Memory B cell (primary cell): ENCODE results near the gene RGS13.
A peak's percentile ranks its signal among the peaks of the same experiment; 100 is the strongest.

Source experiments
- ATAC-seq: fragments of 150-1000 bp; cut with Tn5 transposase; 2 replicates; pipeline ENCODE4 v1.10.0; 2021; ENCODE audit warnings: low read depth, mild to moderate bottlenecking, moderate library complexity
- DNase-seq, 2 donors: peaks; one replicate each; pipeline ENCODE4 v3.0.0; 2022; ENCODE audit warnings: low spot score in 2 of 2
- H3K27ac Mint-ChIP-seq: one replicate; pipeline ENCODE4 v1.8.0; 2022; ENCODE audit warnings: mild to moderate bottlenecking, moderate library complexity, mixed read lengths
- H3K27me3 Mint-ChIP-seq: one replicate; pipeline ENCODE4 v1.8.0; 2022; ENCODE audit warnings: mixed read lengths
- H3K36me3 Mint-ChIP-seq: one replicate; pipeline ENCODE4 v1.8.0; 2022; ENCODE audit warnings: mild to moderate bottlenecking, mixed read lengths
- H3K4me1 Mint-ChIP-seq: one replicate; pipeline ENCODE4 v1.8.0; 2022; ENCODE audit warnings: mixed read lengths
- H3K4me3 Mint-ChIP-seq: one replicate; pipeline ENCODE4 v1.8.0; 2022; ENCODE audit warnings: mild to moderate bottlenecking, moderate library complexity, mixed read lengths
- H3K9me3 Mint-ChIP-seq: one replicate; pipeline ENCODE4 v1.8.0; 2022; ENCODE audit warnings: mixed read lengths

RGS13 gene

GRCh38 chr1:192635939-192636338, at the start of gene RGS13:
Gene RGS13, plus strand, starts transcription at chr1:192636147. Its CDS starts 8,188 bp downstream, at chr1:192644335.
- ATAC-seq (no peak), DNase-seq (no peak)
- Mint-ChIP-seq H3K4me1 (peaks cover 6% of the 10 kb centered on the region), H3K27me3 (peaks cover 12% of the 10 kb centered on the region), H3K27ac (no peak within 1 kb of the TSS), H3K36me3 (no peaks in the 10 kb centered on the region), H3K9me3 (no peaks in the 10 kb centered on the region), H3K4me3 (no peak within 1 kb of the TSS)

- ATAC-seq (no peak), DNase-seq (no peak)
- no peaks in the 10 kb centered on the region for H3K36me3 Mint-ChIP-seq
Measured at GRCh38 chr1:192587386-192588266, 48.3 kb upstream of the RGS13 start.

GRCh38 chr1:192588546-192588945, 47.4 kb upstream of the RGS13 start:
- H3K27me3 Mint-ChIP-seq: peaks cover 3% of the 10 kb centered on the region
- H3K27ac Mint-ChIP-seq: no peak overlapping the region
- no peak for ATAC-seq
- no peak overlapping the region for H3K4me3 Mint-ChIP-seq
- no peaks in the 10 kb centered on the region for H3K9me3 Mint-ChIP-seq
- no peaks in the 10 kb centered on the region for H3K36me3 Mint-ChIP-seq
- no peak for DNase-seq
- H3K4me1 Mint-ChIP-seq: no peaks in the 10 kb centered on the region

More at GRCh38 chr1:192587386-192588266, 48.3 kb upstream of the RGS13 start:
- Mint-ChIP-seq H3K4me3 (no peak overlapping the region), H3K4me1 (no peaks in the 10 kb centered on the region), H3K9me3 (no peaks in the 10 kb centered on the region), H3K27ac (no peak overlapping the region), H3K27me3 (peaks cover 3% of the 10 kb centered on the region)

- ATAC-seq (no peak), DNase-seq (no peak)
- no peak overlapping the region for H3K27ac Mint-ChIP-seq
- H3K36me3 Mint-ChIP-seq: no peaks in the 10 kb centered on the region
- H3K4me3 Mint-ChIP-seq: no peak overlapping the region
- H3K27me3 Mint-ChIP-seq: peaks cover 5% of the 10 kb centered on the region
- no peaks in the 10 kb centered on the region for H3K9me3 Mint-ChIP-seq
- H3K4me1 Mint-ChIP-seq: no peaks in the 10 kb centered on the region
Measured at GRCh38 chr1:192589813-192590212, 46.1 kb upstream of the RGS13 start.

GRCh38 chr1:192592517-192592916, 43.4 kb upstream of the RGS13 start:
- H3K36me3 Mint-ChIP-seq: no peaks in the 10 kb centered on the region
- no peak for ATAC-seq

GRCh38 chr1:192592981-192593708, 42.8 kb upstream of the RGS13 start:
- ATAC-seq (no peak), DNase-seq (no peak)
- Mint-ChIP-seq H3K36me3 (no peaks in the 10 kb centered on the region), H3K27me3 (peaks cover 4% of the 10 kb centered on the region), H3K4me1 (no peaks in the 10 kb centered on the region), H3K27ac (no peak overlapping the region), H3K4me3 (no peak overlapping the region), H3K9me3 (no peaks in the 10 kb centered on the region)

More at GRCh38 chr1:192592517-192592916, 43.4 kb upstream of the RGS13 start:
- no peaks in the 10 kb centered on the region for H3K9me3 Mint-ChIP-seq
- H3K4me3 Mint-ChIP-seq: no peak overlapping the region
- H3K27ac Mint-ChIP-seq: no peak overlapping the region
- H3K27me3 Mint-ChIP-seq: peaks cover 7% of the 10 kb centered on the region
- DNase-seq: no peak
- no peaks in the 10 kb centered on the region for H3K4me1 Mint-ChIP-seq

- H3K27me3 Mint-ChIP-seq: peaks cover 4% of the 10 kb centered on the region
- no peaks in the 10 kb centered on the region for H3K4me1 Mint-ChIP-seq
- DNase-seq (no peak), ATAC-seq (no peak)
- H3K27ac Mint-ChIP-seq: no peak overlapping the region
- no peaks in the 10 kb centered on the region for H3K36me3 Mint-ChIP-seq
- H3K4me3 Mint-ChIP-seq: no peak overlapping the region
- H3K9me3 Mint-ChIP-seq: no peaks in the 10 kb centered on the region
Measured at GRCh38 chr1:192595299-192595698, 40.6 kb upstream of the RGS13 start.

GRCh38 chr1:192598589-192598988, 37.4 kb upstream of the RGS13 start:
- no peak for ATAC-seq
- Mint-ChIP-seq H3K27ac (no peak overlapping the region), H3K4me3 (no peak overlapping the region), H3K36me3 (no peaks in the 10 kb centered on the region), H3K4me1 (peaks cover 12% of the 10 kb centered on the region), H3K9me3 (no peaks in the 10 kb centered on the region), H3K27me3 (peaks cover 4% of the 10 kb centered on the region)
- no peak for DNase-seq

- ATAC-seq (no peak), DNase-seq (no peak)
- H3K27me3 Mint-ChIP-seq: no peaks in the 10 kb centered on the region
- no peak overlapping the region for H3K27ac Mint-ChIP-seq
- no peak overlapping the region for H3K4me3 Mint-ChIP-seq
- no peaks in the 10 kb centered on the region for H3K9me3 Mint-ChIP-seq
- H3K4me1 Mint-ChIP-seq: peaks cover 16% of the 10 kb centered on the region
- no peaks in the 10 kb centered on the region for H3K36me3 Mint-ChIP-seq
Measured at GRCh38 chr1:192600275-192600674, 35.7 kb upstream of the RGS13 start.

- Mint-ChIP-seq H3K4me1 (peaks cover 22% of the 10 kb centered on the region), H3K27me3 (peaks cover 2% of the 10 kb centered on the region), H3K27ac (no peak overlapping the region), H3K4me3 (no peak overlapping the region), H3K36me3 (no peaks in the 10 kb centered on the region), H3K9me3 (no peaks in the 10 kb centered on the region)
- ATAC-seq: peak; percentile 31
- DNase-seq: no peak
Measured at GRCh38 chr1:192601143-192601542, 34.8 kb upstream of the RGS13 start.

GRCh38 chr1:192601567-192601966, 34.4 kb upstream of the RGS13 start:
- DNase-seq (no peak), ATAC-seq (no peak)
- H3K4me3 Mint-ChIP-seq: no peak overlapping the region
- peaks cover 2% of the 10 kb centered on the region for H3K27me3 Mint-ChIP-seq
- no peak overlapping the region for H3K27ac Mint-ChIP-seq
- H3K4me1 Mint-ChIP-seq: peaks cover 23% of the 10 kb centered on the region
- H3K9me3 Mint-ChIP-seq: no peaks in the 10 kb centered on the region
- H3K36me3 Mint-ChIP-seq: no peaks in the 10 kb centered on the region

GRCh38 chr1:192602757-192603156, 33.2 kb upstream of the RGS13 start:
- H3K27me3 Mint-ChIP-seq: peaks cover 2% of the 10 kb centered on the region
- H3K36me3 Mint-ChIP-seq: no peaks in the 10 kb centered on the region
- ATAC-seq (no peak), DNase-seq (no peak)
- no peak overlapping the region for H3K4me3 Mint-ChIP-seq
- H3K27ac Mint-ChIP-seq: peak overlapping the region; percentile 8
- peaks cover 24% of the 10 kb centered on the region for H3K4me1 Mint-ChIP-seq
- no peaks in the 10 kb centered on the region for H3K9me3 Mint-ChIP-seq

- no peaks in the 10 kb centered on the region for H3K9me3 Mint-ChIP-seq
- H3K4me3 Mint-ChIP-seq: no peak overlapping the region
- DNase-seq: no peak
- H3K27me3 Mint-ChIP-seq: peaks cover 2% of the 10 kb centered on the region
- H3K27ac Mint-ChIP-seq: peak overlapping the region; percentile 8
- peaks cover 24% of the 10 kb centered on the region for H3K4me1 Mint-ChIP-seq
- no peaks in the 10 kb centered on the region for H3K36me3 Mint-ChIP-seq
- ATAC-seq: no peak
Measured at GRCh38 chr1:192603218-192603787, 32.6 kb upstream of the RGS13 start.

GRCh38 chr1:192604979-192605620, 30.8 kb upstream of the RGS13 start:
- no peaks in the 10 kb centered on the region for H3K36me3 Mint-ChIP-seq
- peaks cover 36% of the 10 kb centered on the region for H3K4me1 Mint-ChIP-seq
- no peak overlapping the region for H3K4me3 Mint-ChIP-seq
- H3K27ac Mint-ChIP-seq: peak overlapping the region; percentile 89
- ATAC-seq (peak; percentile 41), DNase-seq (peak in 1 of 2 donors; percentile 18)
- peaks cover 2% of the 10 kb centered on the region for H3K27me3 Mint-ChIP-seq
- no peaks in the 10 kb centered on the region for H3K9me3 Mint-ChIP-seq
